ENCODE measurements around the gene SPTLC1.
A peak's percentile ranks its signal among the peaks of the same experiment; 100 is the strongest.
"Not testable (repeated sequence)": the region's sequence is repeated elsewhere in the genome, so short reads cannot be mapped to it uniquely, and the experiment has no call there.

Gene SPTLC1

DNA sequence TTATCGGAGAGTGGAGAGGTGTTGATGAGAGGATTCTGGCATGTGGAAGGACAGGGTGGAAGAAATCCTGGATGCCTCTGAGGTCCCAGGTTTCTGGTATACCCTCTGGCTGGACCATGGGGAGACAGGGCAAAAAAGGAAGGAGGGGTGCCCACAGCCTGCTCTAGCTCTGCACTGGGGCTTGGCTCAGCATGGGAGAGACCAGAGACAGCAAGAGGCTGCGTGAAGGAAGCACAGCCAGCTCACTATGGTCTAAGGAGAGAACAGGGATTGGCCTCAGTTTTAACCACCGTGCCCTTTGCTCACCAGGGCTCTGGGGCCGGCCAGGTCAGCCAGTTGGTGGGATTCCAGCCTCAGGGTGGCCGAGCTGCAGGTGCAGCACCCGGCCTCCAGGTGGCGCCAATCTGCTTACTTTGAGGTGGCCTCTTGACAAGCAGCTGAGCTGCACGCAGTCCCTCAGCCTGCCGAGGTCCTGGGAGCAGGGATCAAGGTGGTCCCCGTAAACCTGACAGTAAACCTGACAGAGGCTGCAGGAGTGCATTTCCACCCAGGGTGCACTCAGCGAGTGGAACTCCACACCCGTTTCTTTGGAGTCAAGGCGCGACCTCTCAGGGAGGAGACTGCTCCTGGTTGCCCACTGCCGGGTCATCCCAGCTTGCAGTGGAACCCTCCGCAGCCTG, 25.0 kb upstream of the SPTLC1 start:
- peak; percentile 24 for DNase-seq

DNA sequence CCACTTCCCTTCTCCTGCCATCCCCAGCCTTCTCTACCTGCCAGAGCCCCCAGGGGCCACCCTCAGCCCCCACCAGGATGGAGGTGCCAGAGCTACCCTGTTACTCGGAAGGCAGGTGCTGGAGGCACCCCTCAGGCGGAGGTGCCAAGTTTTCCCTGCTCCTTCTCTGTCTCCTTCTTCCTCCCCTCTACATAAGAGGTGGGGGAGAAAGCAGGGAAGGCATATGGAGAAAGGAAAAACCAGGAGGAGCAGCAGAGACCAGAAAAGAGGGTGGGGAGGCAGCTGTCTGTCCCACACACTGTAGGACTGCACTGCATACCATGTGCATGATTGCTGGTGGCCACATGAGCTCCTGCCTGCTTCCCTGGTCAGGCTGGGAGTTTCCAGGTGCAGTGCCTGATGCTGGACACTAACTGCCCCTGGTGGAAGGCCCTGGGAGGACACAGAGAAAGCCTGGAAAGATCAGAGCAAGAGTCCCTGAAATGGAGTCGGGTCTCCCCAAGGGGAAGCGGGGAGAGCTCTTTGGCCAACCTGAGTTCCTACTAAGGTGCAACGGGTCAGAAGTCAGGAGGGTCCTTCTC, 23.8 kb upstream of the SPTLC1 start:
- not testable (repeated sequence) for DNase-seq

DNA sequence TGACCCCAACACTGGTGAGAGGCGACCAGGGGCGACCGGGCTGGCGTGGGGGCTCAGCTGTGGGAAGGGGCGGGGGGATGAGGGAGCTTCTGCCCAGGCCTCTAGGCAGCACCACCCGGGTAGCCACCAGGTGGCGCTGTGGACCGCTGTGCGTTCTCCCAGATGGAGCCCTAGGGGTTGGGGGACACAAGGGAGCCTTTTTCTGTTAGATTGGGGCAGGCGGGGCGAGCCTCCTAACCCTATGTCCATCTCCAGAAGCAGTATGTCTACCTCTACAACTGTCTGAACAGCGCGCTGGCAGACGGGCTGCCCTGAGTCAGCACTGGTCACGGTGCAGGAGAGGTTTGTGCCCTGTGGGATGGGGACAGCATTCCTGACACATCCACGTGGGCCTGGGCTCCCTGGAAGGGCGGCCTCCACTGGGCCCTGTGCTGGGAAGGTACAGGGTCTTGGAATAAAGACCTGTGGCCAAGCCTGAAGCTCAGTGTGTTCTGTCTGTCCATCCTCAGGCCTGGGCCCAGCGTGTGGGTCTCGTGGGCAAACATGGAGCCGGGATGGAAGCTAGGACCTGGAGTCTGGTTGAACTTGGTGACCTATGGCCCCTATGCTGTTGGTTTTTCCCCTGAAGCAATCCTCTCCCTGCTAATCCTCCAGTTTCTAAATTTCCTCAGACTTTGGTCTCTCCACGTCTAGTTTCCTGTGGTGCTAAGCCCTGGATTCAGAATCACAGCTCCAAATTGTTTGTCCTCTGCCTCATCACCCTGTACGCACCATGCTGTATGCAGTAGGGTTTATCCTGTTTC, 23.1 kb upstream of the SPTLC1 start:
- peak; percentile 64 for DNase-seq

DNA sequence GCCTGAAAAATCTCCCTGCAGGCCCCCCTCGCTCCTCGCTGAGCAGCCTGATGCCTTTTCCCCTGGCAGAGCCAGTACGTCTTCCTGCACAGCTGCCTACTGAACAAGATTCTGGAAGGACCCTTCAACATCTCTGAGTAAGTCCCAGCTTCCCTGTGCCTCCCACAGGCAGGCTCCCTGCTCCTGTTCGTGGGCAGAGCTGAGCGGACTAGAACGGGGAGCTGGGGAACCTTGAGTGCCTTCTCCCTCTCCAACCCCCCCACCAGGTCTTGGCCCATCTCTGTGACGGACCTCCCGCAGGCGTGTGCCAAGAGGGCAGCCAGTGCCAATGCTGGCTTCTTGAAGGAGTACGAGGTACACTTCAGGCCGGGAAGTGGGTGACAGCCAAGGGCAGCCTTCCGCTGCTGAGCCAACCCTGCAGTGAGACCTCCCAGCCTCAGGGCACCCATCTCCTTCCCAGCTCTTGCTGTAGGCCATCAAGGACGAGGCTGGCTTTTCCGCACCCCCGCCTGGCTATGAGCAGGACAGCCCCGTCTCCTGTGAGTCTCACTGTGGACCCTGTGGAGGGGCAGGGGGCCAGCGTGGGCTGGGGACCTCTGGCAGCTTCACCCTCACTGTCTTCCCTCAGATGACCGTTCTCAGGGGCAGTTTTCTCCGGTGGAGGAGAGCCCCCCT, 21.1 kb upstream of the SPTLC1 start:
- no peak for DNase-seq

DNA sequence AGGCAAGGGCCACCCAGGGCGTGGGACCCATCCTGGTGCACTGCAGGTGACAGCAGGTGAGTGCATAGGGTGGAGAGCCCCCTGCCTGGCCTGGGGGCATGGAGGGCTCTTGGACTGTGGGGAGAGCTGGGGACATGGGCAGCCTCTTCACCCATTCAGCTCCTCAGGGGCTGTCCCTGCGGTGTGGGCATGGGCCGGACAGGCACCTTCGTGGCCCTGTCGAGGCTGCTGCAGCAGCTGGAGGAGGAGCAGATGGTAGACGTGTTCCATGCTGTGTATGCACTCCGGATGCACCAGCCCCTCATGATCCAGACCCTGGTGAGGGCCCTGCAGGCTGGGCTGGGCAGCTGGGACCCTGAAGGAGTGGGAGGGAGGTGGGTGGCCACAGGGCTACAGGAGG, 20.4 kb upstream of the SPTLC1 start:
- DNase-seq = no peak

DNA sequence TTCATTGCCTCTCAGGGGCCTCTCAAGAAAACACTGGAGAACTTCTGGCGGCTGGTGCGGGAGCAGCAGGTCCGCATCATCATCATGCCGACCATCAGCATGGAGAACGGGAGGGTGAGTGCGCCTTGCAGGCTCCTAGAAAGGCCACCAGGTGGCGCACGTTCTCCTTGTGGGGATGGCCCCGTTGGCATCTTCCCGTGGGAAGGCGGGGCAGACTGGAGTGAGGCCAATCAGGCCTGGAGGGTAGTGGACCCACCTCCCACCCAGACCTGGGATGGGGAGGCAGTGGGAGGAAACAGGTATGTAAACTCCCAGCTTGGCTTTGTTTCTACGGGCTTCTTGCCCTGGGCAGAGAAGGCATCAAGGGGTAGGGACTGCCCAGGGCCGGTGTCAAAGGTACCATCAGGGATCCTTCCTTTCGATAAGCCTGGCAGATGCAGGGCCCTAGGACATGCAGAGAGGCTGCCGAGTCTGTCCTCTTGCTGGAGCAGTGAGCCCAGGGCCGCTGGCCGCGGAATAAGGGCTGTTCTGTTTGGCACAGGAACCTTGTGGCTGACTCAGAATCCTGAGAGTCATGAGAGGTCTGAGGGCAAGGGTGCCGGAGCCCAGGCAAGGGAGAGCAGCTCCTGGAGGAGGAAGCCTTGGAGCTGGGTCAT, 18.9 kb upstream of the SPTLC1 start:
- DNase-seq = peak; percentile 63

DNA sequence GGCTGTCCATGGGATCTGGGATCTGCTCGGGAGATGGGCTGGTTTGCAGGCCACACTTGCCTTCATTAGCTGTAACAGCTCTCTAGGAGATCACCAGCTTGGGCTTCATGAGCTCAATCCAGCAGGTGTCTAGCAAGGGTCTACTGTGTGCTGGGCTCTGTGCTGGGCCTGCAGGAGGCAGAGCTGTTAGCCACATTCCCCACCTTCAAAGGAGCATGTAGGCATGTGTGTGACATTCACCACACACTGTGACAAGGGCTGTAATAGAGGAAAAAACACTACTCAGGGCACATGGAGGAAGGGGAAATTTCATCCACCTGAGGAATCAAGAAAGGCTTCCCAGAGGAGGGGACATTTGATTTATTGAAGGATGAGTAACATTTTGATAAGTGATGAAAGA, 17.7 kb upstream of the SPTLC1 start:
- DNase-seq = not testable (repeated sequence)

DNA sequence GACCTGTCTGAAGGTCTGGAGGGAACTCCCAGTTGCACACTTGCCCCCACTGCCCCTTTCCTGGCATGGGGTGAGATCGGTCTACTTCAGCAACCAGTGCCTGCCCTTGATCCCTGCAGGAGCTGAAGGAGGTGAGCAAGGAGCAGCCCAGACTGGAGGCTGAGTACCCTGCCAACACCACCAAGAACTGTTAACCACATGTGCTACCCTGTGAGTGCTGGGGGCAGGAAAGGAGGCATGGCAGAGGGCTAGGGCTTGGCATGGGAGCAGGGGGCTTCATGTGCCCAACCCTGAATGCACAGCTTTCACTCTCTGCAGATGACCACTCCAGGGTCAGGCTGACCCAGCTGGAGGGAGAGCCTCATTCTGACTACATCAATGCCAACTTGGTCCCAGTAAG, 17.3 kb upstream of the SPTLC1 start:
- DNase-seq = no peak

DNA sequence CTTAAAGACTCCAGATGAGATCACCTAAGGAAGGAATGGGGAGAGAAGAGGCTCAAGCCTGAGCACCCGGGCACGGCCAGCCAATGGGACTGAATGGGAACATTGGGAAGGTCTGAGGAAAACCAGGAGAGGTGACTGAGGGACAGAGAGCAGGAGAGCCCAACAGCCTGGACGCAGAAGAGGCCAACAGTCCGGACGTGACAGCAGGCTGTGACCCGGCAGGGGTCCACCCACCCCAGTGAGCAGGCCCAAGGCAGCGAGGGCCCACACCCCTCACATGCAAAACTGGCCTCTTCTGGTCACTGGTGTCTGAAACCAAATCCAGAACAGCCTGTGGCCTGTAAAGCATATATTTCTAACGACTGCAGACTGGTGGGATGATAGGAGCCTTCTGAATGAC, 7.6 kb upstream of the SPTLC1 start:
- DNase-seq = no peak

DNA sequence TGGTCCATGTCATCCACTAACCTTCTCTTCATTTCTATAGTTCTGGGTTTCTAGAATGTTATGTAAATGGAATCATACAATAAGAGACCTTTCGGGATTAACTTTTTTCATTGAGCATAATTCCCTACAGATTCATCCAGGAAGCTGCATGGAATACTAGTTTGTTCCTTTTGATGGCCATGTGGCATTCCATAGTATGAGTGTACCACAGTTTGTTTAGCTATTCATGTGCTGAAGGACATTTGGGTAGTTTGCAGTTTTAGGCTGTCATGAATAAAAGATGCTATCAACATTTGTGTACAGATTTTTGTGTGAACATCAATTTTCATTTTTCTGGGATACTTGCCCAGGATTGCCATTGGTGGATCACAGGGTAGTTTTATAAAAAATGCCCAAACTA, 6.8 kb upstream of the SPTLC1 start:
- DNase-seq = no peak

DNA sequence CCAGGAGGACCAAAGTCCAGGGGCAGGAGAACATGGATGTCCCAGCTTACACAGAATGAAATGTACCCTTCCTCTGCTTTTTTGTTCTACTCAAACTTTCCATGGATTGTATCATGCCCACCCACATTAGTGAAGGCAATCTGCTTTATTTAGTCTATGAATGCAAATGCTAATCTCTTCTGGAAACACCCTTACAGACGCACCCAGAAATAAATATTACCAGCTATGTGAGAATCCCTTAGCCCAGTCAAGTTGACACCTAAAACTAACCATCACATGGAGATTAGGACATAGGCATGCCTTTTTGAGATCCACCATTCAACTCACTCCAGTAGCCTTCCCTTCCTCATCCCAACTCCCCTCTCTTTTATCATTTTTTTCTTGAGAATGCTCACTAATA, 6.1 kb upstream of the SPTLC1 start:
- no peak for DNase-seq

DNA sequence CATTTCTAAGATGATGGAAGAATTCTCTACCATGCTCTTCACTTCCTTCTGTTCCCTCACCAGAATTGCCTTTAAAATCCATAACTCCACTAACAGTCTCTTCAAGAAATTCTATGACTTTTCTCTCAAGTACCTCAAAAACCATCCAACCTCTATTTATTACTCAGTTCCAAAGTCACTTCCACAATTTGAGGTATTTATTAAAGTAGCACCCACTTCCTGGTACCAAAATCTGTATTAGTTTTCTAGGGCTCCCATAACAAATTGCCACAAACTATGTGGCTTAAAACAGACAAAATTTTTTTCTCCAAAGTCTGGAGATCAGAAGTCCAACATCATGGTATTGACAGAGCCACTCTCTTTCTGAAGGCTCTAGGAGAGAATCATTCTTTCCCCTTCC, 4.9 kb upstream of the SPTLC1 start:
- no peak for DNase-seq

DNA sequence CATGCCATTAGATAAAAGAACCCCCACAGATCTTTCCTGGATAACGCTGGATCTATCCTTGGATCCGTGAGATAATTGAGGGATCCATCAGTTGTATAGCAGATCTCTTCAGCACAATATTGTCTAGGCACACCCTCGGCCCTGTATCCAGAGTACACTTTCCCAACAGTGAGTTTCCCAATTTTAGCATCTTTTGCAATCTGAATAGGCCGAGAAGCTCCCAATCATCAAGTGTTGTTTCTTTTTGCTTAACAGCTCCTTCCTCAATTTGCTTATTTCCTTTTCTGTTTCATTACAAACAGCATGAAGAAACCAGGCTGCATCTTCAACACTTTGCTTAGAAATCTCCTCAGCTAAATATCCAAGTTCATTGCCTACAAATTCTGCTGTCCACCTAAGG, 4.4 kb upstream of the SPTLC1 start:
- DNase-seq = no peak

DNA sequence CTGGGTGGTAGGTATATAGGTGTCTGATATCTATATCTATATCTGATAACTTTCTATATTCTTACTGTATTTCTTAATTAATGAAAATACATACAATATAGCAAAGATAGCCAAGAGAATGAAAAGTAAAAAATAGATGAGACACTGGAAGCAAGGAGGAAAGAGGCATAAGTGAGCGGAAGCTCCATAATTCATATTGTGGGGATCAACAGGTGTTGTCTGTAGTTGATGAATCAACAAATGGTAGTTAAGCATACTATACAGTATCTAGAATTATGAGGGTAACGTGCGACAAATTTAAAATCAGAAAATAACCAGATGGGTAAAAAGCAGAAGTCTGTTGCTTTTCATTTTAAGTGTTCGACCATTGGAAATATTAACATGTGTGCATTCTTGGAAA, 7.1 kb downstream of the SPTLC1 start:
- DNase-seq = no peak

DNA sequence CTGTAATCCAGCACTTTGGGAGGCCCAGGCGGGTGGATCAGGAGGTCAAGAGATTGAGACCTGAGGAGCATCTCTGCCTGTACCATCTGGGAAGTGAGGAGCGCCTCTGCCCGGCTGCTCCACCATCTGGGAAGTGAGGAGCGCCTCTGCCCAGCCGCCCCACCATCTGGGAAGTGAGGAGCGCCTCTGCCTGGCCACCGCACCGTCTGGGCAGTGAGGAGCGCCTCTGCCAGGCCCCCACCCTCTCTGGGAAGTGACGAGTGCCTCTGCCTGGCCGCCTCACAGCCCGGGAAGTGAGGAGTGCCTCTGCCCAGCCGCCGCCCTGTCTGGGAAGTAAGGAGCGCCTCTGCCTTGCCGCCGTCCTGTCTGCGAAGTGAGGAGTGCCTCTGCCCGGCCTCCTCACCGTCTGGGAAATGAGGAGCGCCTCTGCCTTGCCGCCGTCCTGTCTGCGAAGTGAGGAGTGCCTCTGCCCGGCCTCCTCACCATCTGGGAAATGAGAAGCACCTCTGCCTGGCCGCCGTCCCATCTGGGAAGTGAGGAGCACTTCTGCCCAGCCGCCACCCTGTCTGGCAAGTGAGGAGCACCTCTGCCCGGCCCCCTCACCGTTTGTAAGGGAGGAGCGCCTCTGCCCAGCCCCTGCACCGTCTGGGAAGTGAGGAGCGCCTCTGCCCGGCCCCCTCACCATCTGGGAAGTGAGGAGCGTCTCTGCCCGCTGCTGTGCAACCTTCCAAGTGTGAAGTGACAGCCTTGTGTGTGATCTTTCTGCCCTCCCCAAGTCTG, 9.6 kb downstream of the SPTLC1 start:
- DNase-seq = not testable (repeated sequence)

DNA sequence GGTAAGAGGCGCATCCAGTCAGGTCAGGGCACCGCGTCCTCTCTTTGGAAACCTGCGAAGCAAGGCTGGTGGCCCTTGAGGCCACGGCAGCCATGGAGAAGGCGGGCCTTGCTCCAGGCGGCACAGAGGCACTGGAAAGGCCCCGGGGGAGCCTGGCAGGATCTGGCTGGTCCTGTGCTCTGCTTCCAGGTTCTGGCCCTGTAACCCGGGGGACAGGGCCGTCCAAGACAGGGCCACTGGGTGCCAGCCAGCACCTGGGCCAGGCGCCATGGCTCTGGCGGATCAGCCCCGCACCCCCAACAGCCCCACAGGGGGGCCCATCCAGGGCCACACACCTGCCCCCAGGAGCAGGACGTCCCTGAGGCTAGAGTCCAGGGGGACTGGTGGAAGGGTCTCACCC, 11.6 kb downstream of the SPTLC1 start:
- not testable (repeated sequence) for DNase-seq

DNA sequence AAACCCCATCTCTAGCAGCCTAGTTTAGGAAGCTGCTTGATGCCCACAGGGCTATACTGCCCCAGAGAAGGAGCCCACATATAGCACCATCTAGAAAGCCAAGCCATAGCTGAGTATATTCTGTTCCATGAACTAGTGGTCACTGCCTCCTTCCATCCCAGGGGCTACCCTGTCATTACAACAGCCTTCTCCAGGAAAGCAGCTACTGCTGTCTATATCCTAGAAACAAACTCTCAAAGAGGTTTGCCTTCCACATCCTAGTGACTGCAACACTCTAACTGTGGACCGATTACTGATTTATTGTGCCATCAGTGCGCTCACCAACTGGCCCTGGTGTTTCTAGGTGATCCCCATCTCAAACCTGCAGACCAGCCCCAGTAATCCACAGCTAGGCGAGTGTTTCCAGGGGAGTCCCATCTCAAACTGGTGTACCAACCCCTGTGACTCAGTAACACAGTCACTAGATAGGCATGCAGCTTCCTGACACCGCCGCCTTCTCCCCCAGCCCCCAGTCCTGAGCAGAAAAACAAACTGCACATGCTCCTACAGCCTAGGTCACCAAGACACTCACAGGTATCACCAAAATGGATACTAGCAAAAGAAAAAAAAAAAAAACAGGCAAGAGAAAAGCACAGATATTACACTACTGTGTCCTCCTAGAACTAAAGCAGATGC, 14.8 kb downstream of the SPTLC1 start:
- DNase-seq = no peak

DNA sequence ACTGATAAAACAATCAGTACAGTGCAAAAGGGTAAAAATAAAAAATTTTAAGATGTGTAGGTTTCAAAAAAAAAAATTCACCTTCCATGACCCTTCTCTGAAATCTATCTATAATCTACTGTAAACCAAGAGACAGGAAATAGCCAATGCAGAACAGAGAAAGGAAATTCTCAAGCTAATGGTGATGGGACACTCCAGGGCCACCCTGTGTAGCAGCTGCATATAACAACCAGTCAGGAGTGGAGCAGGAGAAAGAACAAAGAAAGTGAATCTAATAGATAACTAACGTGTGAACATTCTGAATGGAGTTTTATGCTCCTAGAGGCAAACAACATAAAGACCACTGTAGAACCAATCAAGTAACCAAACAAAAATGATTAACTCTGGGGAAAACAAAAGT, 16.6 kb downstream of the SPTLC1 start:
- DNase-seq = no peak

DNA sequence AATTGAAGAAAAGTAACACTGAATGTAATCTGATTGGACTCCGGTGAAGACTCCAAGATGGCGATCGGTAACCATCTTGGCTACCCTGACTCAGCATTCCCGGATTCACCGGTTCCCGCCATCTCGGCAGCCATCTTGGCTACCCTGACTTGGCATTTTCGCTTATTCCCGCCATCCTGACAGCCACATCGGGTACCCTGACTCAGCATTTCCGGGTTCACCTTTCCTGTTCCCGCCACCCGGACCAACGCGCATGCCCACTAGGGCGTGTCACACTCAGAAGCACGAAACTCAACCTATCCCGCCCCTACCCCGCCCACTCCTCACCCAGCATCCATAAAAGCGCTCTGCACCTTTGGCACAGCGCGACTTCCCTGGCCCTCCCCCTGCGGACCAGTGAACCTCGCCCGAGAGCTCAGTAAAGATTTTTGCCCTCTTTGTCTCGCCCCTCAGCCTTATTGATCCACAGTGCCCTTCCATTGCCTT, 17.2 kb downstream of the SPTLC1 start:
- DNase-seq = no peak

DNA sequence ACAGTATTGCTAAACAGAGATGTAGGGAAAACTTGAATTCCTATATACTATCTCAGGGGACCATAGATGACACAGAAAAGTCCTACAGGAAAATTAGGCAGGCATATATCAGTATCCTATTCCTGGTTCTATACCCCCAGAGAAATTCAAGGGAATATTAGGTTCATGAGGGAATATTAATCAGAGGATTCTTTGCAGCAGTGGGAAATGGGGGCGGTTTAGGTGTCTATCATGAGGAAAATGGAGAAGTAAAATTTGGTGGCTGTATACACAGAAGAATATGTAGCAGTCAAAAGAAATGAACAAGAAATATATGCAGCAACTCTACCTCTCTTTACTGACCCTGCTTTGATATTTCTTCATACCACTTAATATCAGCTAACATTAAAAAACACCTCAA, 20.0 kb downstream of the SPTLC1 start:
- no peak for DNase-seq

DNA sequence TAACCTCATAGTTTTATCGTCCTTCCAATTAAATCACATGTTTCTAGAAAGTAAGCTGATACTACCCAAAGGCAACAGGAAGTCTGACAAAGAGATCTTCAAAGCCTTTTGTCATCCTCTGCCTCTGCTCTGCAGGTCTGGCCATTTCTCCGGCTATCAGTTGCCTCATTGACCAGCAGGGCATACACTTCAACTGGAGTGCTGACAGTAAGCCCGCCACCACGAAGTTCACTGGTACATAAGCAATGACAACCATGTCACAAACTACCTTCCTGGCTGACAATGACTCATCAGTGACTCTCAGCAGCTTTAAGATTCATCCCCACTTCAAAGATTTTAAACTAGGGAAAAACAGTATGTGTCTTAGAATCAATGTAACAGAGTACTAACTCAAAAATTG, 20.6 kb downstream of the SPTLC1 start:
- no peak for DNase-seq

DNA sequence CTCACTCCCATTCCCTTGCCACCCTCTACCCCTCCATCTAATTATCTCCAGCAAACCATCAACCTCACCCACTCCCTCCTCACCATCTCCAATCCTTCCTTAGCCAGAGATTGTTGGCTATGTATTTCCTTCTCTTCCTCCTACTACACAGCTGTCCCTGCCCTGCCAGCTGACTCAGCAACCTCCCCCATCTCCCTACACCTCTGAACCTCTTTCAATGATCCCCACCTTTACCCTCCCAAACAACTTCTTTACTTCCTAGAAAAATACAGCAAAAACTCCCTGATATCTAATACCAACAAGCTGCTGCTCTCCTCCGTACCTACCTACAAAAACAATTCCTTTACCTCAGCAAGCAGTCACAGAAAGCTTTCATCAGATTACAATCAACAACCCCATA, 37.3 kb downstream of the SPTLC1 start:
- no peak for DNase-seq

Measured in GDM1 (cell line).